Thyroid gland (tissue), 4 donors: Measurements from ENCODE around the gene LRRC8E. TPM values are rescaled to one million over a fixed set of nuclear protein-coding genes. Genes with fewer than 3 reads are reported as not detected.
"Not testable (repeated sequence)": the region's sequence is repeated elsewhere in the genome, so short reads cannot be mapped to it uniquely, and the experiment has no call there.

ENCODE experiments used
- DNase-seq, 2 donors: peaks; one replicate each; pipeline ENCODE4 v3.0.0-alpha.2; 2019
- H3K27ac ChIP-seq, 3 donors: fragments of 200-600 bp; sonication (generic); 1 replicate in 2 of 3; 2 replicates in 1 of 3; pipeline ENCODE4 v1.5.1; 2016 to 2019; ENCODE audit warnings: mild to moderate bottlenecking in 1 of 3, moderate library complexity in 1 of 3
- H3K27me3 ChIP-seq: fragments of 200-600 bp; sonication (generic); one replicate; pipeline ENCODE4 v1.5.1; 2019
- H3K36me3 ChIP-seq, 2 donors: fragments of 200-600 bp; sonication (generic); one replicate each; pipeline ENCODE4 v1.5.1; 2016 to 2019
- H3K4me1 ChIP-seq, 2 donors: fragments of 200-600 bp; sonication (generic); one replicate each; pipeline ENCODE4 v1.5.1; 2017 to 2019
- H3K4me3 ChIP-seq, 3 donors: fragments of 200-600 bp; sonication (generic); replicated peaks in 1 of 3; 1 replicate in 2 of 3; 2 replicates in 1 of 3; pipeline ENCODE4 v1.5.1; 2016; ENCODE audit warnings: mild to moderate bottlenecking in 1 of 3
- H3K9me3 ChIP-seq: fragments of 200-600 bp; sonication (generic); one replicate; pipeline ENCODE4 v1.5.1; 2017
- POLR2A ChIP-seq, 2 donors: fragments of 450-650 bp; IDR thresholded peaks; one replicate each; pipeline ENCODE4 v1.6.1; 2017; ENCODE audit warnings: antibody characterized with exemption in 2 of 2, mild to moderate bottlenecking in 2 of 2, moderate library complexity in 1 of 2
- WGBS, 2 donors: methylation state at CpG; one replicate each; pipeline ENCODE4 v1.1.5; 2017; 5-methylcytosine and 5-hydroxymethylcytosine counted together
- intact Hi-C: fragments of 100-400 bp; cut with DNase I; formaldehyde crosslinking; loops from one replicate; pipeline ENCODE4 v1.15.1; 2023
- total RNA-seq, 4 donors: library from RNA; depleted of rRNA; stranded (reverse); fragments of >200 nt; gene quantifications; one replicate each; pipeline ENCODE4 v1.2.3, GENCODE V29; 2016
- TF ChIP-seq, protein P1 (sequence below), 6 experiments: fragments of 200-600 bp in 3 of 6; fragments of 450-650 bp in 3 of 6; sonication (generic) in 3 of 6; IDR thresholded peaks; one replicate each; pipeline ENCODE4 v1.5.1; 2016 to 2019; ENCODE audit warnings: antibody characterized with exemption in 6 of 6, mild to moderate bottlenecking in 2 of 6, inconsistent platforms in 1 of 6, moderate library complexity in 1 of 6

LRRC8E gene
- total RNA-seq, 4 donors from 2014 or later = 1.4 to 3.3 (median 2.3) TPM

DNA sequence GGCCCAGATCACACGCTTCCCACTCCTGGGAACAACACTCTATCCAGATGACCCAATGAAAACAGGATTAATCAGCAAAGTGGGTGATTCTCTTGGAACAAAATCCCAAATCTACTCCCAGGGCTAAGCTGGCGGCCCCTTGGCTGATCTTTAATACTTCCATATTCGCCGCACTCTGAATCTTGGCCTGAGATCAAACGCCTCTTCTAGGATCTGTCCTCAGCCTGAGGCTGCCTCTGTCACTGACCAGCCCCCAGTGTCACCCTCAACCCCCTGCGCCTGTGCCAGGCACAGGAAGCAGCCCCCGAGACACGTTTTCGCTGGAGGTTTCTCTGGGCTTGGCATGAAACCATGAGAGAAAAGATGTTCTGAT lies 40.0 kb downstream of the LRRC8E start:
- Histone ChIP-seq H3K4me1 (peaks cover 8 to 62% of the 10 kb centered on the region in 2 donors), H3K27ac (peak overlapping the region in 2 of 3 donors; percentile 33 to 86), H3K9me3 (no peaks in the 10 kb centered on the region), H3K36me3 (peaks cover 27 to 31% of the 10 kb centered on the region in 2 donors), H3K27me3 (no peaks in the 10 kb centered on the region), H3K4me3 (no peak overlapping the region)
- DNase-seq = no peak
- WGBS, 2 donors = 78 to 93% methylated on average over 9 of the region's 9 CpGs
- intact Hi-C loops = no loop called here
- TF ChIP-seq, protein P1, sequence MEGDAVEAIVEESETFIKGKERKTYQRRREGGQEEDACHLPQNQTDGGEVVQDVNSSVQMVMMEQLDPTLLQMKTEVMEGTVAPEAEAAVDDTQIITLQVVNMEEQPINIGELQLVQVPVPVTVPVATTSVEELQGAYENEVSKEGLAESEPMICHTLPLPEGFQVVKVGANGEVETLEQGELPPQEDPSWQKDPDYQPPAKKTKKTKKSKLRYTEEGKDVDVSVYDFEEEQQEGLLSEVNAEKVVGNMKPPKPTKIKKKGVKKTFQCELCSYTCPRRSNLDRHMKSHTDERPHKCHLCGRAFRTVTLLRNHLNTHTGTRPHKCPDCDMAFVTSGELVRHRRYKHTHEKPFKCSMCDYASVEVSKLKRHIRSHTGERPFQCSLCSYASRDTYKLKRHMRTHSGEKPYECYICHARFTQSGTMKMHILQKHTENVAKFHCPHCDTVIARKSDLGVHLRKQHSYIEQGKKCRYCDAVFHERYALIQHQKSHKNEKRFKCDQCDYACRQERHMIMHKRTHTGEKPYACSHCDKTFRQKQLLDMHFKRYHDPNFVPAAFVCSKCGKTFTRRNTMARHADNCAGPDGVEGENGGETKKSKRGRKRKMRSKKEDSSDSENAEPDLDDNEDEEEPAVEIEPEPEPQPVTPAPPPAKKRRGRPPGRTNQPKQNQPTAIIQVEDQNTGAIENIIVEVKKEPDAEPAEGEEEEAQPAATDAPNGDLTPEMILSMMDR (IDR thresholded peaks at IDR 0.05) = no peak
- no peak for TF ChIP-seq POLR2A (IDR thresholded peaks at IDR 0.05)

DNA sequence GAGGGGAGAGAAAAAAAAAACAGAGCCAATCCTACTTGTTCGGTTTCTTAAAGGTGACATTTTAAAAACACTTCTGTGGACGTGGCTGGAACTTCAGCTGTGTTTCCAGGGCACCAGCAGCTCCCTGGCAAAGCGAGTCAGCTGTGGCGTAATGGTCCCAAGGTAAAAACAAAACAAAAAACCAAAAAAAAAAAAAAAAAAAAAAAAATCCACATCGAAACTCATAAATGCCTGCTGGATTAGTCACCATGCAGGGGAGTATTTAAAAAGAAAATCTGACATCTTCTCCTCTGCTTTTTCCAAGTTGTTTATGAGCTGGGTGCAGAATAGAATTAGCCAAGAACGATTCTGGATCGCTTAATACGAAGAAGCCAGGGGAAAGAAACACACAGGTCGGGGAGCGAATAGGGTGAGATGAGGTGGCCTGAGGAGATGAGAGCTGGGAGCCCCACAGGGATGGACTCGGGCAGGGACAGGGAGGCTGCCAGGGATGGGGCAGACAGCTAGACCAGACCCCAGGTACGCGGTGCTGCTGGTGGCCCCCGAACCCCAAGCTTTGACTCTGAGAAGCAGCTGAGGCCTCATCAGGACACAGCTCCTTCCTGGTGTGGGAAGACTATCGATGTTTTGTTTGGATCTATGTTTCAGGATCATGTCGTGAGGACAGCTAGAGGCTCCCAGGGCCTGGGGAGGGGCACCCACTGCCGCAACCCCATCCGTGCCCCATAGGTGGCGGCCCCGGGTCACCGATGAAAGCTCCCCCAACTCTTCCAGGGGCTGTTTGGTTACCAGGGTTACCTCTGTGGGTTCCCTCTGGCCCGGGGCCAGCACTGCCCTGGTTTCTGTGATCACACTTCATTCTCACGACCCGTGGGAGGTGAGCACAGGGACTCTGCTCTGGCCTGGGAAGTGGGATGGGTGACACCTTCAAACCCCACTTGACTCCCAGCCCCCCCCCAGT lies 40.7 kb downstream of the LRRC8E start:
- H3K9me3 ChIP-seq = no peaks in the 10 kb centered on the region
- DNase-seq = peak; percentile 32 to 39
- H3K4me1 ChIP-seq = peaks cover 8 to 62% of the 10 kb centered on the region in 2 donors
- H3K27me3 ChIP-seq = no peaks in the 10 kb centered on the region
- peak overlapping the region; percentile 33 to 86 (median 41) for H3K27ac ChIP-seq
- H3K36me3 ChIP-seq = peaks cover 34 to 38% of the 10 kb centered on the region in 2 donors
- no peak overlapping the region for H3K4me3 ChIP-seq
- intact Hi-C loops = no loop called here
- 74 to 75% methylated on average over 16 to 24 of the region's 24 CpGs for WGBS, 2 donors
- TF ChIP-seq, protein P1 (IDR thresholded peaks at IDR 0.05) = peak in 2 of 6 experiments; percentile 13 to 15
- TF ChIP-seq POLR2A (IDR thresholded peaks at IDR 0.05) = no peak

DNA sequence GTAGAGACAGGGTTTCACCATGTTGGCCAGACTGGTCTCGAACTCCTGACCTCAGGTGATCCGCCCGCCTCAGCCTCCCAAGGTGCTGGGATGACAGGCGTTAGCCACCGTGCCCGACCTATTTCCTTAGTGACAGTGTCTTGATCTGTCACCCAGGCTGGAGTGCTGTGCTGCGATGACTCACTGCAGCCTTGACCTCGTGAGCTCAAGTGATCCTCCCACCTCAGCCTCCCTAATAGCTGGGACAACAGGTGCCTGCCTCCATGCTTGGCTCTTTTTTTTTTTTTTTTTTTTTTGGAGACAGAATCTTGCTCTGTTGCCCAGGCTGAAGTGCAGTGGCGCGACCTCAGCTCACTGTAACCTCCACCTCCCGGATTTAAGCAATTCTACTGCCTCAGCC lies 41.7 kb downstream of the LRRC8E start:
- DNase-seq, intact Hi-C loops, H3K4me3 ChIP-seq, H3K27me3 ChIP-seq, H3K9me3 ChIP-seq: not testable (repeated sequence)
- 89 to 97% methylated on average over 9 to 11 of the region's 11 CpGs for WGBS, 2 donors
- Histone ChIP-seq H3K4me1 (peaks cover 8 to 56% of the 10 kb centered on the region in 2 donors), H3K27ac (peak overlapping the region in 1 of 3 donors; percentile 76), H3K36me3 (peaks cover 45 to 48% of the 10 kb centered on the region in 2 donors)

DNA sequence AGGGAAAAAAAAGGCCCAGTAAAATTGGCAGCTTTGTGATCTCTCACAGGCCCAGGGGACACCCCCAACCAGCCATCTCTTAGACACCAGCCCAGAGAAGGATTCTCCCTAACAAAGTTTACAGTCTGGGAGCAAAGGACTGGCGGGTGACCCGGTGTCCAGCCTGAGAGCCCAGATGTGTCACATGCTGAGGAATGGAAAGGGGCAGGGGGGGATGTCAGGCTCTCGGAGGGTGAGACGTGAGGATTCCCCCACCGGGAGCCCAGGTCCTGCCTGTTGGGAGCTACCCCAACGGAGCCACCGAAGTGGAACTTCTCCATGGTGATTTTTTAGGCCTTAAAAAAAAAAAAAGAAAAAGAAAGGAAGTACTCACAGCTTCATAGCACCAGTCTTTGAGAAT lies 42.5 kb downstream of the LRRC8E start:
- 72 to 81% methylated on average over 7 of the region's 7 CpGs for WGBS, 2 donors
- TF ChIP-seq, protein P1 (IDR thresholded peaks at IDR 0.05) = no peak
- no peak for TF ChIP-seq POLR2A (IDR thresholded peaks at IDR 0.05)
- DNase-seq = no peak
- Histone ChIP-seq H3K36me3 (peaks cover 52 to 55% of the 10 kb centered on the region in 2 donors), H3K4me3 (no peak overlapping the region), H3K4me1 (peaks cover 8 to 50% of the 10 kb centered on the region in 2 donors), H3K27me3 (no peaks in the 10 kb centered on the region), H3K9me3 (no peaks in the 10 kb centered on the region), H3K27ac (peak overlapping the region in 1 of 3 donors; percentile 76)
- intact Hi-C loops = no loop called here

DNA sequence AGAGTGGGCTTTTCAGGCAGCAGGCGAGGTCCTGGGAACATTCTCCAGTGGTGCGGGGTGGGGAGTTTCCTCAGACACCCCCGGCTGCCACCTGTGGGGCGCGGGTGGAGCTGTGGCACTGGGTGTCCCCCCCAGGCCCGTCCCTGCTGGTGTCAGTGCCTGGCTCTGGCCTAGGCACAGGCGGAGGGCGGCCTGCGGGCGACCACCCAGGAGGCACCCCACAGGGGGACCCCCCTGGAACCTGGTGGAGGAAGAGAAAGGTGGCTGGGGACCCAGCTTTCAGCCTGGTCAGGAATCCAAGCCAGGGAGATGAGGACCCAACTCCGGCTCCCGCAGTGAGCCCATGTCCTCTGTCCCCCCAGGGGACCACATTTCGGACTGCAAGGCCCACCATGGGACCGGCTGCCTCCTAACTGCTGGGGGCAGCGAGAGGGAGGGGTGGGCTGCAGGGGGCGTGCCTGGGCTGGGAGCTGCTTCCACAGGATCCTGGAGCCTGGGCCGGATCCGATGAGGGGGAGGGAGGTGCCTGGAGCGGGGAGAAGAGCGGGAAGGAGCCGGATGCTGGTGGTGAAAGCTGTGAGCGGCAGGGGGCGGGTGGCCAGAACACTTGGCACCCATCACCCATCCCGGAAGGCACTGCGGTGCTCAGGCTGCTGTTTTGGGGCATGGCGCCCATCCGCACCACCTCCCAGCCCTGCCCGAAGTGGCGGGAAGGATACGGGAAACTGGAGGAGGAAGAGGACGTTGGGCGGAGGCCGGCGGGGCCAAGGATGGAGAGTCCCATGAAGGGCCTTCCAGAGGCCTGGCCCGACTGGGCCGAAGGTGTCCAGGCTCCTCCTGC lies 43.1 kb downstream of the LRRC8E start:
- Histone ChIP-seq H3K36me3 (peaks cover 56 to 59% of the 10 kb centered on the region in 2 donors), H3K4me1 (peaks cover 4 to 46% of the 10 kb centered on the region in 2 donors), H3K9me3 (no peaks in the 10 kb centered on the region), H3K27ac (peak overlapping the region in 1 of 3 donors; percentile 76), H3K27me3 (no peaks in the 10 kb centered on the region), H3K4me3 (no peak overlapping the region)
- intact Hi-C loops = no loop called here
- TF ChIP-seq, protein P1 (IDR thresholded peaks at IDR 0.05) = no peak
- TF ChIP-seq POLR2A (IDR thresholded peaks at IDR 0.05) = no peak
- DNase-seq = peak in 1 of 2 donors; percentile 48
- WGBS, 2 donors = 90 to 93% methylated on average over 26 to 30 of the region's 36 CpGs
